Measurements from ENCODE around the gene CAPN15. TPM values are rescaled to one million over a fixed set of nuclear protein-coding genes. Genes with fewer than 3 reads are reported as not detected.

The CAPN15 gene
- total RNA-seq, 1 donor from 2014 or later = 122 TPM

GRCh38 chr16:578870-579405 is 51.4 kb downstream of the CAPN15 start:
- H3K4me3 Mint-ChIP-seq = no peak overlapping the region
- H3K36me3 Mint-ChIP-seq (ENCODE audit: low read depth) = no peaks in the 10 kb centered on the region
- H3K9me3 Mint-ChIP-seq = no peaks in the 10 kb centered on the region
- H3K27me3 Mint-ChIP-seq (ENCODE audit: insufficient read depth) = no peaks in the 10 kb centered on the region
- no peak overlapping the region for H3K27ac Mint-ChIP-seq
- DNase-seq (ENCODE audit: low spot score) = peak; percentile 23
- H3K4me1 Mint-ChIP-seq (ENCODE audit: low read depth) = no peaks in the 10 kb centered on the region
- intact Hi-C loops (cut with micrococcal nuclease) = no loop called here

GRCh38 chr16:580141-580945 is 52.8 kb downstream of the CAPN15 start:
- Mint-ChIP-seq H3K4me3 (no peak overlapping the region), H3K9me3 (no peaks in the 10 kb centered on the region), H3K36me3 (ENCODE audit: low read depth) (no peaks in the 10 kb centered on the region), H3K4me1 (ENCODE audit: low read depth) (no peaks in the 10 kb centered on the region), H3K27ac (no peak overlapping the region), H3K27me3 (ENCODE audit: insufficient read depth) (no peaks in the 10 kb centered on the region)
- intact Hi-C loops (cut with micrococcal nuclease) = no loop called here
- DNase-seq (ENCODE audit: low spot score) = no peak

GRCh38 chr16:580946-581498 is 53.5 kb downstream of the CAPN15 start:
- no peaks in the 10 kb centered on the region for H3K36me3 Mint-ChIP-seq (ENCODE audit: low read depth)
- no peak for DNase-seq (ENCODE audit: low spot score)
- H3K27me3 Mint-ChIP-seq (ENCODE audit: insufficient read depth) = no peaks in the 10 kb centered on the region
- H3K4me3 Mint-ChIP-seq = no peak overlapping the region
- no peaks in the 10 kb centered on the region for H3K4me1 Mint-ChIP-seq (ENCODE audit: low read depth)
- intact Hi-C loops (cut with micrococcal nuclease) = no loop called here
- H3K27ac Mint-ChIP-seq = no peak overlapping the region
- no peaks in the 10 kb centered on the region for H3K9me3 Mint-ChIP-seq

GRCh38 chr16:582218-582613 is 54.7 kb downstream of the CAPN15 start:
- intact Hi-C loops (cut with micrococcal nuclease) = no loop called here
- DNase-seq (ENCODE audit: low spot score) = no peak
- no peaks in the 10 kb centered on the region for H3K27me3 Mint-ChIP-seq (ENCODE audit: insufficient read depth)
- H3K36me3 Mint-ChIP-seq (ENCODE audit: low read depth) = no peaks in the 10 kb centered on the region
- no peak overlapping the region for H3K4me3 Mint-ChIP-seq
- H3K4me1 Mint-ChIP-seq (ENCODE audit: low read depth) = peaks cover under 1% of the 10 kb centered on the region
- H3K27ac Mint-ChIP-seq = no peak overlapping the region
- H3K9me3 Mint-ChIP-seq = no peaks in the 10 kb centered on the region

- Mint-ChIP-seq H3K27me3 (ENCODE audit: insufficient read depth) (no peaks in the 10 kb centered on the region), H3K9me3 (no peaks in the 10 kb centered on the region), H3K27ac (no peak overlapping the region), H3K36me3 (ENCODE audit: low read depth) (peaks cover 3% of the 10 kb centered on the region), H3K4me3 (no peak overlapping the region), H3K4me1 (ENCODE audit: low read depth) (peaks cover 5% of the 10 kb centered on the region)
- intact Hi-C loops (cut with micrococcal nuclease) = no loop called here
- DNase-seq (ENCODE audit: low spot score) = no peak
These were observed 55.3 kb downstream of the CAPN15 start for GRCh38 chr16:582614-583331.

GRCh38 chr16:583470-583814 is 55.9 kb downstream of the CAPN15 start:
- no peak overlapping the region for H3K4me3 Mint-ChIP-seq
- H3K27ac Mint-ChIP-seq = no peak overlapping the region
- peaks cover 5% of the 10 kb centered on the region for H3K4me1 Mint-ChIP-seq (ENCODE audit: low read depth)
- intact Hi-C loops (cut with micrococcal nuclease) = no loop called here
- H3K36me3 Mint-ChIP-seq (ENCODE audit: low read depth) = peaks cover 3% of the 10 kb centered on the region
- DNase-seq (ENCODE audit: low spot score) = no peak
- H3K27me3 Mint-ChIP-seq (ENCODE audit: insufficient read depth) = no peaks in the 10 kb centered on the region
- no peaks in the 10 kb centered on the region for H3K9me3 Mint-ChIP-seq

- no peaks in the 10 kb centered on the region for H3K27me3 Mint-ChIP-seq (ENCODE audit: insufficient read depth)
- intact Hi-C loops (cut with micrococcal nuclease) = no loop called here
- H3K4me1 Mint-ChIP-seq (ENCODE audit: low read depth) = peaks cover 5% of the 10 kb centered on the region
- no peak for DNase-seq (ENCODE audit: low spot score)
- H3K4me3 Mint-ChIP-seq = no peak overlapping the region
- peaks cover 3% of the 10 kb centered on the region for H3K36me3 Mint-ChIP-seq (ENCODE audit: low read depth)
- no peak overlapping the region for H3K27ac Mint-ChIP-seq
- no peaks in the 10 kb centered on the region for H3K9me3 Mint-ChIP-seq
These were observed 56.5 kb downstream of the CAPN15 start for GRCh38 chr16:583815-584591.

GRCh38 chr16:585351-585750 is 57.8 kb downstream of the CAPN15 start:
- Mint-ChIP-seq H3K36me3 (ENCODE audit: low read depth) (peaks cover 3% of the 10 kb centered on the region), H3K27ac (no peak overlapping the region), H3K27me3 (ENCODE audit: insufficient read depth) (no peaks in the 10 kb centered on the region)

GRCh38 chr16:586047-586644 is 58.6 kb downstream of the CAPN15 start:
- no peak overlapping the region for H3K4me3 Mint-ChIP-seq
- no peaks in the 10 kb centered on the region for H3K9me3 Mint-ChIP-seq
- H3K36me3 Mint-ChIP-seq (ENCODE audit: low read depth) = peaks cover 3% of the 10 kb centered on the region
- no peaks in the 10 kb centered on the region for H3K27me3 Mint-ChIP-seq (ENCODE audit: insufficient read depth)
- no peak overlapping the region for H3K27ac Mint-ChIP-seq
- H3K4me1 Mint-ChIP-seq (ENCODE audit: low read depth) = peaks cover 12% of the 10 kb centered on the region
- intact Hi-C loops (cut with micrococcal nuclease) = no loop called here
- DNase-seq (ENCODE audit: low spot score) = no peak

More at GRCh38 chr16:585351-585750, 57.8 kb downstream of the CAPN15 start:
- no peaks in the 10 kb centered on the region for H3K9me3 Mint-ChIP-seq
- intact Hi-C loops (cut with micrococcal nuclease) = no loop called here
- DNase-seq (ENCODE audit: low spot score) = no peak
- H3K4me1 Mint-ChIP-seq (ENCODE audit: low read depth) = peaks cover 5% of the 10 kb centered on the region
- no peak overlapping the region for H3K4me3 Mint-ChIP-seq

- intact Hi-C loops (cut with micrococcal nuclease) = no loop called here
- DNase-seq (ENCODE audit: low spot score) = no peak
- Mint-ChIP-seq H3K4me3 (peak overlapping the region; percentile 96), H3K27me3 (ENCODE audit: insufficient read depth) (no peaks in the 10 kb centered on the region), H3K36me3 (ENCODE audit: low read depth) (peaks cover 3% of the 10 kb centered on the region), H3K4me1 (ENCODE audit: low read depth) (peaks cover 15% of the 10 kb centered on the region), H3K27ac (peak overlapping the region; percentile 86), H3K9me3 (no peaks in the 10 kb centered on the region)
These were observed 59.4 kb downstream of the CAPN15 start for GRCh38 chr16:586645-587590.

- intact Hi-C loops (cut with micrococcal nuclease) = loop anchor here (1.0 to 2.0 kb wide), 3 partner anchors 18 to 236 kb away; partner anchors contain the start of gene AXIN1
- peak overlapping the region; percentile 96 for H3K4me3 Mint-ChIP-seq
- H3K36me3 Mint-ChIP-seq (ENCODE audit: low read depth) = peaks cover 3% of the 10 kb centered on the region
- no peaks in the 10 kb centered on the region for H3K27me3 Mint-ChIP-seq (ENCODE audit: insufficient read depth)
- H3K9me3 Mint-ChIP-seq = no peaks in the 10 kb centered on the region
- H3K4me1 Mint-ChIP-seq (ENCODE audit: low read depth) = peaks cover 19% of the 10 kb centered on the region
- peak overlapping the region; percentile 99 for H3K27ac Mint-ChIP-seq
- peak; percentile 57 for DNase-seq (ENCODE audit: low spot score)
These were observed 61.1 kb downstream of the CAPN15 start for GRCh38 chr16:588639-588888.
